GM20000 (cell line): ENCODE results near the gene UVRAG.

ENCODE experiments used
- DNase-seq: peaks from one replicate; pipeline ENCODE4 v3.0.0; 2012; ENCODE audit warnings: low spot score
- TF ChIP-seq, protein P1 (sequence below): IDR thresholded peaks from 2 replicates; pipeline ENCODE4 v1.5.1; 2012; ENCODE audit warnings: mild to moderate bottlenecking, control low read depth; ENCODE audit errors: extremely low read depth, missing control alignments

Gene UVRAG

DNA sequence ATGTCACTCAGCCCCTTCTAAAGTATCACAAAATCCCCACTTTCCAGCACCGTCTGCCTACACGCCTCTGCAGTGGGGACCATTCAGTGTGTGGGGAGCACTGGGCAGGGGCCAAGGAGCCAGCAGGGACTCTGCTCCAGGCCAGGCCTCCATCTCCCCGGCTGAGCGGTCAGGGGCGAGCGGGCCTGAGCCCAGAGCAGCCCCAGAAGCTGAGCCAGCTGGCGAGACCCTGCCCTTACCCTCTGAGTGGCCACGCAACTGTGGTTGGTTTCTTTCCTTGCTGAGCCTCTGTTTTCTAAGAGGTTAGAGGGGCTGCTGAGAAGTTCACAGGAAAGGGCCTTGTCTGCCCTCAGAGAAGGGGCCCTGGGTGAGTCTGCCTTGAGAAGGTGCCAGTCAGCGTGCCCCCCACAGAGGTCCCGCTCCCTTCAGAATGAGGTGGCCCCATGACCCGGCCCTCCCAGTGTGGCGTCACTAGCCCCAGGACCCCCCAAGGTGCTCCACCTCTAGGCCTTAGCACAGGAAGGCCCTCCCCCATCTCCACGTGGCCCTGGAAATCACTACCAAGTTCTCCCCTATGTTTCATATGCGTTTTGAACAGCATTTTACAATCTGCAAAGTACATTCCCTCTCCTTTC lies 344.4 kb downstream of the UVRAG start:
- TF ChIP-seq, protein P1, sequence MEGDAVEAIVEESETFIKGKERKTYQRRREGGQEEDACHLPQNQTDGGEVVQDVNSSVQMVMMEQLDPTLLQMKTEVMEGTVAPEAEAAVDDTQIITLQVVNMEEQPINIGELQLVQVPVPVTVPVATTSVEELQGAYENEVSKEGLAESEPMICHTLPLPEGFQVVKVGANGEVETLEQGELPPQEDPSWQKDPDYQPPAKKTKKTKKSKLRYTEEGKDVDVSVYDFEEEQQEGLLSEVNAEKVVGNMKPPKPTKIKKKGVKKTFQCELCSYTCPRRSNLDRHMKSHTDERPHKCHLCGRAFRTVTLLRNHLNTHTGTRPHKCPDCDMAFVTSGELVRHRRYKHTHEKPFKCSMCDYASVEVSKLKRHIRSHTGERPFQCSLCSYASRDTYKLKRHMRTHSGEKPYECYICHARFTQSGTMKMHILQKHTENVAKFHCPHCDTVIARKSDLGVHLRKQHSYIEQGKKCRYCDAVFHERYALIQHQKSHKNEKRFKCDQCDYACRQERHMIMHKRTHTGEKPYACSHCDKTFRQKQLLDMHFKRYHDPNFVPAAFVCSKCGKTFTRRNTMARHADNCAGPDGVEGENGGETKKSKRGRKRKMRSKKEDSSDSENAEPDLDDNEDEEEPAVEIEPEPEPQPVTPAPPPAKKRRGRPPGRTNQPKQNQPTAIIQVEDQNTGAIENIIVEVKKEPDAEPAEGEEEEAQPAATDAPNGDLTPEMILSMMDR = no peak
- no peak for DNase-seq

DNA sequence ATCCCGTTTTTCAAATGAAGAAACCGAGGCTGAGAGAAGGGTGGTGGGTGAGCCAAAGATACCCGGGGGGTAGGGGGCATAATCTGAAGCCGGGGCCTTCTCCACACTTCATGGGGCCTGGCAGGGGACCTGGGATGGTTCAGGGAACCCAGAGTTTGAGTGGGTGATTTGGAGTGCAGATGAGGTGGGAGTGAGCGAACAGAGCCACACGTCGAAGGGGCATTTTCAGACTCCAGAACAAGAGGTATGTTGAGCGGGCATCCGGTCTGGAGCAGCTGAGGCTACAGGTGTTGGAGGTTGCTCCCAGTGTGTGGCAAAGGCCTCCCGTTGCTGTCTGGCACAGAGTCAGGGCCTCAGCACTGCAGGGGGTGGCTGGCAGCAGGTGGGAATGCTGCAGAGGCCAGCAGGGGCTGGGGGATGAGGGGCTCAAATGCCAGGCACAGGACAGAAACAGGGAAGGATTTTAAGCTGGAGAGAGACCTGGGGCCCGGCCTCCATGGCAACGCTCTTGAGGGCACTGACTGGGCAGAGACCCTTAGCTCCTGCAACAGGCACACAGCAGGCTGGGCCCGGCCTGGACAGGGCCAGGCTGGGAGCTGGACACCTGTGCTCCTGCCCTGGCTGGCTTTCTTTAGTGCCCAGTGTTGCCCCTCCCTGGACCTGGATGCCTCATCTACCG lies 345.1 kb downstream of the UVRAG start:
- DNase-seq = no peak
- TF ChIP-seq, protein P1 = no peak

DNA sequence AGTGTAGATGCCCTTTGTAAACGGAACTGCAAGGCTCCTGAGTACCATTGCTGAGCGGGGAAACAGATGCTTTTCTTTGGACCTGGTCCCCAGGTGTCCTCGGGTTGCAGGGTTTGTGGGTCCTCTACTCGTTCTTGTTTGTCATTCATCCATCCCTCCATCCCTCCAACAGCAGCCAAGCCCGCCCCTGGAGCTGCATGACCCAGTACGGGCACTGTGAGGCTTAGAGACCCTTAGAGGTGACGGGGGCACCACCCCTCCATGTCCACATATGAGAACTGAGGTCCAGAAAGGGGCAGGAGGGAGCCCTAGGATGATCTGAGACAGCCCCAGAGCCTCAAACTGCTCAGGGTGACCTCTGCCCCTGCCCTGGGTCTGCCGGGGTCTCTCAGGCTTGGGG lies 345.8 kb downstream of the UVRAG start:
- TF ChIP-seq, protein P1 = no peak
- no peak for DNase-seq

DNA sequence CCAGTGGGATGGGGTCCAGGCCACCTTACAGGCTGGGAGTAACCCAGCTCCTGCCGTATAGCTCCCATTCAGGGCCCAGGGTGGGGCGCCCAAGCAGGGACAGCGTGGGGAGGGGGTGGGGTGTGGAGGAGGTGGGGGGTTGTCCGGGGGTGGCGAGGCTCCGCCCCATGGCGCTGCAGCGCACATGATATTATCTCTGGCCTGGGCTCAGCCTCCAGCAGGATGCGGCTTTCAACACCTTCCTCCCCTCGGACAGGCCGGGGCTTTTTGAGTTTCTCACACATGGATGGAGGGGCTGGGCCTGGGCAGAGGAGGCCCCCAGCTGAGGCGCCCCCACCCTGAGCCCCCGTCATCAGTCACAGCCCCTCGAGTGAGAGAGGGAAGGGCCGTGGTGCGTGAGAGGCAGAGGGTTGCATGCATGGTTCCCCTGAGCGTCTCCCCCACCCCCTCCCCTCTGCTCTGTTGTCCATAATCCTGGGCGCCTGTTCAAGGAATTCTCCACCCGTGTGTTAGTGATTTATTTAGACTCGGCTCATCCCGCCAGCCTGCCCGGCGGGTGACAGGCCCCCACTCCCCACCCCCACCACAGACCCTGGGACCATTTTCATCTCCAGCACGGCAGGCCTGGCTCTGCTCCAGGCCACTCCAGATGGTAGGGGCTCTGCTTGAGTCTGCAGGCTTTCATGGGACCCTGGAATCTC lies 346.4 kb downstream of the UVRAG start:
- TF ChIP-seq, protein P1 = no peak
- no peak for DNase-seq

DNA sequence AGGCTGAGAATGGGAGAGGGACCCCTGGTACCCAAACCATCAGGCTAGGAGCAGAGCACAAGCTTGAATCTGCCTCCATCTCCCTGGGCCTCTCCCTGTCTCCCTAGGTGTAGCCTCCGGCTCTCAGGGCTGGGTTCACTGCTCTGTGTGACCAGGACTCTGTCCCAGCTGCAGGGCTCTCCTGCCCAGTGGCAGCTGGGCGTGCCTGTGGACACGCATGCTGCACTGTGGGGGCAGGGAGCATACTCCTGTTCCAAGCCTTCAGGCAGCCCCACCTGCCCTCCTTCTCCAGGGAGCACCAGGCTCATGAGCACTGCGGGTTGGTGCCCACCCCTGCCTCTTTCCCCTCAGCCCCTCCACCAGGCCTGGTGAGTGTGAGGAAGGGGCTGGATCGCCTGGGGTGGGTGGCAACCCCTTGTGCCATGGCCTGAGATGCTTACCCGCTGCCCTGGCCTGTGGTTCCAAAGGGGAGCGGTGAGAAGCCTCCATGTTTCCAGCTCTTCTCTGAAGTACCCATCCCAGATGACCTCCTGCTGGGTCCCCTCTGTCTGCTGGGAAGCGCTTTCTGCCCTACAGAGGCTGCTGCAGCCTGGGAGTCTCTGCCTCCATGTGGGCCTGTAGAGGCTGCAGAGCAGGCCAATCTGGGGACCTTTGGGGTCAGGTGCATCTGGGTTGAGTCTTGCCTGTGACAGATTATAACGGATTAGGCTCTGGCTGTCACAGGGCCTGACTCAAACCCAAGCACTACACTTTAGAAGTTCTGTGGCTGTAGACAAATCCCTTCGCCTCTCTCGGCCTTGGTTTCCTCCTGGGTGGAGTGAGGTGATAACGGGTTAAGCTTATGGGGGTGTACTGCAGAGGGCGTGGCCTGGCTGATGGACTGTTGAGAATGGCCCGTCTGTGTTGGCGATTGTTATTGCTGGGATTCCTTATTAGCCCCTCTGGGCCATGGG lies 347.6 kb downstream of the UVRAG start:
- no peak for DNase-seq
- TF ChIP-seq, protein P1 = no peak

DNA sequence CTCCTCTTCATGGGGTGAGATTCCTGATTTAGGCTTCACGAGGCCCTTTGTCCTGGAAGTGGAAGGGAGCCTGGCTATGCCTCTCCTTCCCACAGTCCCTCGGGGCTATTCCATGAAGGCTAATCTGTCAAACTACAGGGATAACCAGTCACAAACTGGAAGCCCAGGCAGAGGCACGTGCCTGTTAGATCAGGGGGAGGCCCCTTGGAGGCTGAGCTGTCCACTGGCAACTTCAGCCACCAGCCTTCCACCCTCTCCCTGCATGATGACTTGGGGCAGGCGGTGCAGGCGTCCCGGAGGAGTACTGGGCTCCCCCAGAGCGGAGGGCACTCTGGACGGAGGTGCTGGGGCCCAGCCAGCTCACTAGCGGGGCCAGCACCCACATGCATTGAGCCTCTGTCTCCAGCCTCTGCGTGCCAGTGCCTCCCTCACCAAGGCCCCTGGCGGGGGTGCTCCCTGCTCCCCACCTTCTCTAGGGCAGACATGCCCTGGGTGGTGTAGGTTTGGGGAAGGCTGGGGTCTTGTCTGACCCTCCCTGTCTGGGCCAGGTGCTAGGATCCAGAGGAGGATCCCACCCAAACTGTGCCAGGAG lies 348.4 kb downstream of the UVRAG start:
- DNase-seq = no peak
- TF ChIP-seq, protein P1 = no peak
